ENCODE measurements around the gene ZDHHC16. TPM values are rescaled to one million over a fixed set of nuclear protein-coding genes. Genes with fewer than 3 reads are reported as not detected.

ZDHHC16 gene
- total RNA-seq, 6 donors from 2014 or later = 40.0 to 84.7 (median 60.1) TPM

DNA sequence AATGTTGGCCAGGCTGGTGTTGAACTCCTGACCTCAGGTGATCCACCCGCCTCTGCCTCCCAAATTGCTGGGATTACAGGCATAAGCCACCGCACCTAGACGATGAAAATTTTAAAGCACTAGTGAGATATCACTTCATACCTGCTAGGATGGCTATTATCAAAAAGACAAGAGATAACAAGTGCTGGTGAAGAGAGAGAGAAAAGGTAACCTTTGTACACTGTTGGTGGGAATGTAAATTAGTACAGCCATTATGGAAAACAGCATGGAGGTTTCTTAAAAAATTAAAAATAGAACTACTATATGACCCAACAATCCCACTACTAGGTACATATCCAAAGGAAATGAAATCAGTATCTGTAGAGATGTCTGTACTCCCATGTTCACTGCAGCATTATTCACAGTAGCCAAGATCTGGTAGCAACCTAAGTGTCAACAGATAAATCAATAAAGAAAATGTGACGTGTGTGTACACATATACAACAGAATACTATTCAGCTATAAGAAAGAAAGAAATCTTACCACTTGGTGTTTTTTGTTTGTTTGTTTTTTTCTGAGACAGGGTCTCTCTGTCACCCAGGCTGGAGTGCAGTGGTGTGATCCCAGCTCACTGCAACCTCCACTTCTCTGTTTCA is 39.8 kb downstream of the ZDHHC16 start:
- Histone ChIP-seq H3K4me3 (no peak overlapping the region), H3K27me3 (no peaks in the 10 kb centered on the region), H3K27ac (no peak overlapping the region), H3K4me1 (peaks cover 6 to 29% (median 16%) of the 10 kb centered on the region in 4 donors), H3K9me3 (no peaks in the 10 kb centered on the region), H3K36me3 (peaks cover 0 to 30% (median 5%) of the 10 kb centered on the region in 4 donors)
- TF ChIP-seq EP300 (IDR thresholded peaks at IDR 0.05) (no peak), POLR2A (IDR thresholded peaks at IDR 0.05) (no peak), POLR2AphosphoS5 (IDR thresholded peaks at IDR 0.05) (no peak)
- TF ChIP-seq, protein P1, sequence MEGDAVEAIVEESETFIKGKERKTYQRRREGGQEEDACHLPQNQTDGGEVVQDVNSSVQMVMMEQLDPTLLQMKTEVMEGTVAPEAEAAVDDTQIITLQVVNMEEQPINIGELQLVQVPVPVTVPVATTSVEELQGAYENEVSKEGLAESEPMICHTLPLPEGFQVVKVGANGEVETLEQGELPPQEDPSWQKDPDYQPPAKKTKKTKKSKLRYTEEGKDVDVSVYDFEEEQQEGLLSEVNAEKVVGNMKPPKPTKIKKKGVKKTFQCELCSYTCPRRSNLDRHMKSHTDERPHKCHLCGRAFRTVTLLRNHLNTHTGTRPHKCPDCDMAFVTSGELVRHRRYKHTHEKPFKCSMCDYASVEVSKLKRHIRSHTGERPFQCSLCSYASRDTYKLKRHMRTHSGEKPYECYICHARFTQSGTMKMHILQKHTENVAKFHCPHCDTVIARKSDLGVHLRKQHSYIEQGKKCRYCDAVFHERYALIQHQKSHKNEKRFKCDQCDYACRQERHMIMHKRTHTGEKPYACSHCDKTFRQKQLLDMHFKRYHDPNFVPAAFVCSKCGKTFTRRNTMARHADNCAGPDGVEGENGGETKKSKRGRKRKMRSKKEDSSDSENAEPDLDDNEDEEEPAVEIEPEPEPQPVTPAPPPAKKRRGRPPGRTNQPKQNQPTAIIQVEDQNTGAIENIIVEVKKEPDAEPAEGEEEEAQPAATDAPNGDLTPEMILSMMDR (IDR thresholded peaks at IDR 0.05) = no peak
- ATAC-seq (ENCODE audit: low FRiP score in 2 of 2) (no peak), DNase-seq (no peak)
- WGBS, 2 donors = 90 to 97% methylated on average over 4 of the region's 4 CpGs

DNA sequence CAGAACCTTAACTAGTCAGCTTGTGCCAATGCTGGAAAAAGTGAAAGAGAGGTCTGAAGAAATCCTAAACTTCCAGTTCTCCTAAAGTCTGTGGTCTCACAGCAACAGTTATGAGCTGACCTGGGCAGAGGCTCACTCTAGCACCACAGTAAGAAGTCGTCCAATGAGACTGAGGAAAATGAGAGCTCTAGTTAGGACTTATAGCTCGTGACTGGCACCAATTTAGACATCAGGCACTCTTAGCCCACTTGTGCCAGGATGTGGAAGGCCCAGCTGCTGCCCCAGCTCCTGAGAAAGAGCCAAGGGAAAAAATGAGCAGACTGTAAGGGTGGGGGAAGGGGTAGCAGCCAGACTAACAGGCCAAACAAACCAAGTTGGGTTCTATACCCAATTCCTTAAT is 44.6 kb downstream of the ZDHHC16 start:
- DNase-seq (peak in 1 of 2 donors; percentile 78), ATAC-seq (ENCODE audit: low FRiP score in 2 of 2) (peak; percentile 56 to 82)
- H3K4me1 ChIP-seq = peaks cover 21 to 50% (median 25%) of the 10 kb centered on the region in 4 donors
- H3K9me3 ChIP-seq = no peaks in the 10 kb centered on the region
- TF ChIP-seq EP300 (IDR thresholded peaks at IDR 0.05) (peak in 1 of 4 donors; percentile 60), POLR2AphosphoS5 (IDR thresholded peaks at IDR 0.05) (peak in 1 of 2 donors; percentile 39), POLR2A (IDR thresholded peaks at IDR 0.05) (no peak)
- TF ChIP-seq, protein P1 (IDR thresholded peaks at IDR 0.05) = no peak
- no peak overlapping the region for H3K4me3 ChIP-seq
- H3K27ac ChIP-seq = peak overlapping the region in 3 of 4 donors; percentile 50 to 61 (median 59)
- H3K27me3 ChIP-seq = no peaks in the 10 kb centered on the region
- peaks cover 0 to 11% (median 1%) of the 10 kb centered on the region in 4 donors for H3K36me3 ChIP-seq
- 55 to 56% methylated on average over 2 of the region's 2 CpGs for WGBS, 2 donors

DNA sequence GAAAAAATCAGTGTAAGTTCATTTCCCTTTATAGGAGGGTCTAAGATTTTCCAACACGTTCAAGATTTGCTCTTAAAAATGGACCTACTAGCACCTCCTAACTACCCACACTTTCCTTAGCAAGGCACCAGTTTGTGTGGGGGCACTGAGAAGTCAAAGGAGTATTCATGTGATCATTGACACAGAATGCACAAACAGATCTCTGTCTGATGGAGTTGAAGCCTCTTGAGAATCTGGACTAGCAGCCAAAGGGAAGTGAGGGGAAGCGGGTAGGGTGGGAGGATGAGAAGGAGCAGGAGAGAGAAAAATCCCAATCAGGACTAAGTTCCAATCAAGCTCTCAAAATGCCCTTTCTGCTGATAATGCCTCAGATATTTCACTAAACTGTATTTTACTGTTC is 48.2 kb downstream of the ZDHHC16 start:
- Histone ChIP-seq H3K4me1 (peaks cover 33 to 58% (median 40%) of the 10 kb centered on the region in 4 donors), H3K4me3 (no peak overlapping the region), H3K27ac (peak overlapping the region in 2 of 4 donors; percentile 9 to 56), H3K9me3 (no peaks in the 10 kb centered on the region), H3K27me3 (no peaks in the 10 kb centered on the region), H3K36me3 (peaks cover 0 to 4% (median 1%) of the 10 kb centered on the region in 4 donors)
- no peak for TF ChIP-seq EP300 (IDR thresholded peaks at IDR 0.05)
- TF ChIP-seq POLR2A (IDR thresholded peaks at IDR 0.05) = no peak
- no peak for TF ChIP-seq POLR2AphosphoS5 (IDR thresholded peaks at IDR 0.05)
- TF ChIP-seq, protein P1 (IDR thresholded peaks at IDR 0.05) = no peak
- WGBS, 2 donors = 39 to 49% methylated on average over 2 of the region's 2 CpGs
- ATAC-seq (ENCODE audit: low FRiP score in 2 of 2) = no peak
- no peak for DNase-seq

DNA sequence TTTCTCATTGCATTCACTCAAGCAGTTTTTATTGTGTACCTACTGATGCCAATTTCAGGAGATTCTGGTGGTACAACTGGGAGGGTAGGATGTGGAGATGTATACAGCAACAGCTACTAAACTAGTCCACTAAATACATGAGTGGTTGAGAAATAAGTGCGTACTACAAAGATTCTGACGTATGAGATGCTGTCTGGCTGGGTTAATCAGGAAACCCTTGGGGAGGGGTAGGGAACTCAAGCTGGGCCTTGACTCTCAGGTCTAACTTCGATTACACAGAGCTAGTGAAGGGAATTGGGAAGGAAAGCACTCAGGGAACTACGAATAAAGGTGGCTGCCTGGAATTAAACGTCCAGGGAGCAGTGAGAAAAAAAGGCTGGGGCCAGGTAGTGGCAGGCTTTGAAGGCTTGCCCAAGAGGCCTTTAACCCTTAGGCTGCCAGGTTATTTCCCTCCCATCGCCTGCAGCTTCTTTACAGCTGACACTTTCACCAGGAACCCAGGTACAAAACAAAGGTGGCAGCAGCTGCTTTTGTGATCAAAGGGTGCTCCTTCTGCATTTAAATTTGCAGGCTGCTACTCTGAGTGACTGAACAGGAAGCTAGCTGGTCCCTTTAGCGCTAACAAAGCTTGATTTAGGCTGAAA is 49.0 kb downstream of the ZDHHC16 start:
- Histone ChIP-seq H3K36me3 (peaks cover 0 to 4% (median 1%) of the 10 kb centered on the region in 4 donors), H3K27me3 (no peaks in the 10 kb centered on the region), H3K4me1 (peaks cover 33 to 54% (median 42%) of the 10 kb centered on the region in 4 donors), H3K27ac (peak overlapping the region; percentile 1 to 66 (median 59)), H3K9me3 (no peaks in the 10 kb centered on the region), H3K4me3 (no peak overlapping the region)
- no peak for TF ChIP-seq POLR2A (IDR thresholded peaks at IDR 0.05)
- no peak for TF ChIP-seq EP300 (IDR thresholded peaks at IDR 0.05)
- TF ChIP-seq, protein P1 (IDR thresholded peaks at IDR 0.05) = no peak
- no peak for TF ChIP-seq POLR2AphosphoS5 (IDR thresholded peaks at IDR 0.05)
- no peak for DNase-seq
- 37 to 42% methylated on average over 7 of the region's 7 CpGs for WGBS, 2 donors
- no peak for ATAC-seq (ENCODE audit: low FRiP score in 2 of 2)

Data from upper lobe of left lung (tissue), 6 donors.